ENCODE data around the gene KCNMB2.

The KCNMB2 gene

GRCh38 chr3:178703268-178703975, 167.2 kb downstream of the KCNMB2 start:
- TF ChIP-seq CTCF (IDR thresholded peaks at IDR 0.05; ENCODE audit: unreplicated experiment in 3 of 3) = no peak
- H3K4me3 Mint-ChIP-seq = no peak overlapping the region
- H3K4me1 Mint-ChIP-seq = peaks cover 39% of the 10 kb centered on the region
- H3K36me3 Mint-ChIP-seq (ENCODE audit: low read depth) = no peaks in the 10 kb centered on the region
- peaks cover 14% of the 10 kb centered on the region for H3K9me3 Mint-ChIP-seq
- H3K27me3 Mint-ChIP-seq (ENCODE audit: low read depth) = no peaks in the 10 kb centered on the region
- no peak overlapping the region for H3K27ac Mint-ChIP-seq

GRCh38 chr3:178705925-178706324, 169.7 kb downstream of the KCNMB2 start:
- H3K27ac Mint-ChIP-seq = no peak overlapping the region

GRCh38 chr3:178706411-178706810, 170.2 kb downstream of the KCNMB2 start:
- Mint-ChIP-seq H3K27ac (no peak overlapping the region), H3K27me3 (ENCODE audit: low read depth) (no peaks in the 10 kb centered on the region), H3K36me3 (ENCODE audit: low read depth) (no peaks in the 10 kb centered on the region), H3K4me3 (no peak overlapping the region), H3K4me1 (peaks cover 46% of the 10 kb centered on the region), H3K9me3 (no peaks in the 10 kb centered on the region)
- TF ChIP-seq CTCF (IDR thresholded peaks at IDR 0.05; ENCODE audit: unreplicated experiment in 3 of 3) = no peak

More at GRCh38 chr3:178705925-178706324, 169.7 kb downstream of the KCNMB2 start:
- Mint-ChIP-seq H3K4me1 (peaks cover 46% of the 10 kb centered on the region), H3K36me3 (ENCODE audit: low read depth) (no peaks in the 10 kb centered on the region), H3K27me3 (ENCODE audit: low read depth) (no peaks in the 10 kb centered on the region), H3K4me3 (no peak overlapping the region), H3K9me3 (no peaks in the 10 kb centered on the region)
- no peak for TF ChIP-seq CTCF (IDR thresholded peaks at IDR 0.05; ENCODE audit: unreplicated experiment in 3 of 3)

GRCh38 chr3:178707311-178708031, 171.2 kb downstream of the KCNMB2 start:
- no peaks in the 10 kb centered on the region for H3K36me3 Mint-ChIP-seq (ENCODE audit: low read depth)
- no peaks in the 10 kb centered on the region for H3K27me3 Mint-ChIP-seq (ENCODE audit: low read depth)
- no peaks in the 10 kb centered on the region for H3K9me3 Mint-ChIP-seq
- no peak overlapping the region for H3K4me3 Mint-ChIP-seq
- TF ChIP-seq CTCF (IDR thresholded peaks at IDR 0.05; ENCODE audit: unreplicated experiment in 3 of 3) = no peak
- H3K4me1 Mint-ChIP-seq = peaks cover 54% of the 10 kb centered on the region
- H3K27ac Mint-ChIP-seq = no peak overlapping the region

- H3K4me3 Mint-ChIP-seq = no peak overlapping the region
- H3K4me1 Mint-ChIP-seq = peaks cover 54% of the 10 kb centered on the region
- H3K9me3 Mint-ChIP-seq = no peaks in the 10 kb centered on the region
- TF ChIP-seq CTCF (IDR thresholded peaks at IDR 0.05; ENCODE audit: unreplicated experiment in 3 of 3) = no peak
- no peaks in the 10 kb centered on the region for H3K27me3 Mint-ChIP-seq (ENCODE audit: low read depth)
- H3K27ac Mint-ChIP-seq = no peak overlapping the region
- H3K36me3 Mint-ChIP-seq (ENCODE audit: low read depth) = no peaks in the 10 kb centered on the region
Measured at GRCh38 chr3:178709051-178709450, 172.8 kb downstream of the KCNMB2 start.
